Smooth muscle cell (in vitro differentiated cells): ENCODE results near the gene PLEKHH3. TPM values are rescaled to one million over a fixed set of nuclear protein-coding genes. Genes with fewer than 3 reads are reported as not detected.

Experiments
- DNase-seq: peaks from one replicate; lab custom pipeline; 2025; ENCODE audit not compliant: unreplicated experiment; lab: John Stamatoyannopoulos, UW
- H2AFZ ChIP-seq: fragments of 200-600 bp; sonication (generic); 2 replicates; pipeline ENCODE4 v1.6.0; 2016; ENCODE audit warnings: antibody characterized with exemption, low read depth, mild to moderate bottlenecking
- H3F3A ChIP-seq: fragments of 200-600 bp; sonication (generic); 2 replicates; pipeline ENCODE4 v1.6.0; 2017; ENCODE audit warnings: antibody characterized with exemption, low read depth
- H3K27ac ChIP-seq: fragments of 200-600 bp; sonication (generic); 2 replicates; pipeline ENCODE4 v1.5.1; 2016; ENCODE audit warnings: low read depth, mild to moderate bottlenecking
- H3K27me3 ChIP-seq: fragments of 200-600 bp; sonication (generic); 2 replicates; pipeline ENCODE4 v1.6.1; 2016; ENCODE audit warnings: low read depth, mild to moderate bottlenecking
- H3K36me3 ChIP-seq: fragments of 200-600 bp; sonication (generic); 2 replicates; pipeline ENCODE4 v1.5.1; 2016; ENCODE audit warnings: low read depth
- H3K4me1 ChIP-seq: fragments of 200-600 bp; sonication (generic); 2 replicates; pipeline ENCODE4 v1.5.1; 2016; ENCODE audit warnings: low read depth
- H3K4me2 ChIP-seq: fragments of 200-600 bp; sonication (generic); 2 replicates; pipeline ENCODE4 v1.6.0; 2016; ENCODE audit warnings: mild to moderate bottlenecking
- H3K4me3 ChIP-seq: fragments of 200-600 bp; sonication (generic); 2 replicates; pipeline ENCODE4 v1.5.1; 2016; ENCODE audit warnings: mild to moderate bottlenecking
- H3K79me2 ChIP-seq: fragments of 200-600 bp; sonication (generic); 2 replicates; pipeline ENCODE4 v1.6.0; 2016; ENCODE audit warnings: low read depth, mild to moderate bottlenecking
- H3K9ac ChIP-seq: fragments of 200-600 bp; sonication (generic); 2 replicates; pipeline ENCODE4 v1.6.0; 2016; ENCODE audit warnings: low read depth
- H3K9me3 ChIP-seq: fragments of 200-600 bp; sonication (generic); replicated peaks from 2 replicates; pipeline ENCODE4 v1.5.1; 2016; ENCODE audit warnings: low read depth
- H4K20me1 ChIP-seq: fragments of 200-600 bp; sonication (generic); 2 replicates; pipeline ENCODE4 v1.6.0; 2016; ENCODE audit warnings: low read depth
- CTCF ChIP-seq: fragments of 200-600 bp; sonication (generic); IDR thresholded peaks from 2 replicates; pipeline ENCODE4 v1.5.1; 2017; ENCODE audit warnings: borderline replicate concordance, mild to moderate bottlenecking, antibody characterized with exemption; ENCODE audit not compliant: insufficient read depth, poor library complexity, severe bottlenecking
- WGBS: methylation state at CpG from one replicate; pipeline ENCODE4 v1.1.7; 2016; ENCODE audit warnings: low lambda C conversion rate; 5-methylcytosine and 5-hydroxymethylcytosine counted together
- polyA plus RNA-seq: library from polyadenylated mRNA; unstranded; fragments of >200 nt; fragmentation: Nextera tagmentation; extraction: Ambion mirVana; gene quantifications from 2 replicates; pipeline ENCODE4 v1.2.1, GENCODE V29; 2016
- total RNA-seq: library from RNA; depleted of rRNA; stranded (reverse); fragments of >200 nt; gene quantifications from 2 replicates; pipeline ENCODE4 v1.2.3, GENCODE V29; 2014

PLEKHH3 gene
- total and polyA plus RNA-seq, 2 experiments from 2014 or later = 5.0 to 23.7 TPM

- no peaks in the 10 kb centered on the region for H3F3A ChIP-seq
- WGBS = 98% methylated on average over 20 of the region's 20 CpGs
- no peak overlapping the region for H3K27ac ChIP-seq
- DNase-seq = no peak
- no peaks in the 10 kb centered on the region for H4K20me1 ChIP-seq
- no peak for TF ChIP-seq CTCF
- H2AFZ ChIP-seq = no peak overlapping the region
- H3K9me3 ChIP-seq = no peaks in the 10 kb centered on the region
- H3K27me3 ChIP-seq = no peaks in the 10 kb centered on the region
- no peak overlapping the region for H3K4me2 ChIP-seq
- no peaks in the 10 kb centered on the region for H3K79me2 ChIP-seq
- no peak overlapping the region for H3K4me3 ChIP-seq
- H3K9ac ChIP-seq = no peak overlapping the region
- H3K4me1 ChIP-seq = peaks cover 14% of the 10 kb centered on the region
- no peaks in the 10 kb centered on the region for H3K36me3 ChIP-seq
Measured at GRCh38 chr17:42695500-42695899, 18.7 kb upstream of the PLEKHH3 start.

- Histone ChIP-seq H4K20me1 (no peaks in the 10 kb centered on the region), H3K4me1 (peaks cover 11% of the 10 kb centered on the region), H3K4me3 (no peak overlapping the region), H3K36me3 (no peaks in the 10 kb centered on the region), H3K9me3 (no peaks in the 10 kb centered on the region), H2AFZ (no peak overlapping the region), H3K27ac (no peak overlapping the region), H3K27me3 (no peaks in the 10 kb centered on the region), H3K9ac (no peak overlapping the region), H3K79me2 (no peaks in the 10 kb centered on the region), H3F3A (no peaks in the 10 kb centered on the region), H3K4me2 (no peak overlapping the region)
- WGBS = 95% methylated on average over 3 of the region's 3 CpGs
- TF ChIP-seq CTCF = no peak
- no peak for DNase-seq
Measured at GRCh38 chr17:42694524-42694923, 17.7 kb upstream of the PLEKHH3 start.

GRCh38 chr17:42692489-42692888 lies 15.7 kb upstream of the PLEKHH3 start:
- Histone ChIP-seq H4K20me1 (no peaks in the 10 kb centered on the region), H3K4me2 (no peak overlapping the region), H3F3A (no peaks in the 10 kb centered on the region), H3K27me3 (no peaks in the 10 kb centered on the region), H3K36me3 (no peaks in the 10 kb centered on the region), H3K79me2 (no peaks in the 10 kb centered on the region), H3K9ac (no peak overlapping the region), H2AFZ (no peak overlapping the region), H3K9me3 (no peaks in the 10 kb centered on the region), H3K4me3 (no peak overlapping the region), H3K4me1 (no peaks in the 10 kb centered on the region), H3K27ac (no peak overlapping the region)
- no peak for TF ChIP-seq CTCF
- no peak for DNase-seq
- WGBS = 92% methylated on average over 11 of the region's 11 CpGs

- no peaks in the 10 kb centered on the region for H3K79me2 ChIP-seq
- H3F3A ChIP-seq = no peaks in the 10 kb centered on the region
- H3K9me3 ChIP-seq = no peaks in the 10 kb centered on the region
- no peak overlapping the region for H3K9ac ChIP-seq
- no peak overlapping the region for H3K27ac ChIP-seq
- no peak overlapping the region for H3K4me2 ChIP-seq
- 89% methylated on average over 12 of the region's 12 CpGs for WGBS
- H3K36me3 ChIP-seq = no peaks in the 10 kb centered on the region
- no peaks in the 10 kb centered on the region for H3K27me3 ChIP-seq
- no peaks in the 10 kb centered on the region for H4K20me1 ChIP-seq
- DNase-seq = no peak
- TF ChIP-seq CTCF = no peak
- H3K4me1 ChIP-seq = no peaks in the 10 kb centered on the region
- H2AFZ ChIP-seq = no peak overlapping the region
- no peak overlapping the region for H3K4me3 ChIP-seq
Measured at GRCh38 chr17:42691021-42691545, 14.3 kb upstream of the PLEKHH3 start.
